HT-29 (cell line): ENCODE measurements around the gene CCDC85C. TPM values are rescaled to one million over a fixed set of nuclear protein-coding genes. Genes with fewer than 3 reads are reported as not detected.

Source experiments
- small RNA-seq: library from RNA; depleted of rRNA; stranded (forward); fragments of <200 nt; gene quantifications from one replicate; pipeline ENCODE3, GENCODE V24; 2014
- total RNA-seq: library from RNA; depleted of rRNA; stranded (reverse); fragments of >200 nt; shearing (Covaris generic); gene quantifications from 2 replicates; pipeline ENCODE4 v1.2.3, GENCODE V29; 2014; rRNA removed

The CCDC85C gene
- total RNA-seq, 1 experiment from 2014 or later = 23.8 TPM

Small RNA genes lying within 50 kb of the gene (small RNA-seq; reads per million reads assigned to genes)
- gene RF00019 = not detected

Other genes with a start within 250 kb of the CCDC85C start
- gene SETD3, start 123.3 kb downstream of the CCDC85C start, total RNA-seq = 24.8 and 26.3 TPM in 2 replicates
- gene CCNK, start 122.8 kb downstream of the CCDC85C start, total RNA-seq = 7.1 and 12.4 TPM in 2 replicates
- not detected in 2 replicates for gene HHIPL1, start 40.9 kb upstream of the CCDC85C start, total RNA-seq
- gene CYP46A1, start 80.1 kb upstream of the CCDC85C start, total RNA-seq = not detected in 2 replicates
- not detected in 2 replicates for gene EML1, start 189.2 kb upstream of the CCDC85C start, total RNA-seq